HT1080 (cell line): ENCODE data around the gene FAM20C. TPM values are rescaled to one million over a fixed set of nuclear protein-coding genes. Genes with fewer than 3 reads are reported as not detected.

Experiments used
- DNase-seq: peaks from one replicate; pipeline ENCODE4 v3.0.0-alpha.2; 2015; ENCODE audit warnings: low read depth
- total RNA-seq: library from RNA; depleted of rRNA; stranded (reverse); fragments of >200 nt; shearing (Covaris generic); gene quantifications from 2 replicates; pipeline ENCODE4 v1.2.3, GENCODE V29; 2014

Gene FAM20C
- total RNA-seq, 1 experiment from 2014 or later = 31.3 TPM

- DNase-seq = no peak
Observed at GRCh38 chr7:266851-267840, 74.8 kb downstream of the FAM20C start.

- no peak for DNase-seq
Observed at GRCh38 chr7:268991-269390, 76.6 kb downstream of the FAM20C start.

DNA sequence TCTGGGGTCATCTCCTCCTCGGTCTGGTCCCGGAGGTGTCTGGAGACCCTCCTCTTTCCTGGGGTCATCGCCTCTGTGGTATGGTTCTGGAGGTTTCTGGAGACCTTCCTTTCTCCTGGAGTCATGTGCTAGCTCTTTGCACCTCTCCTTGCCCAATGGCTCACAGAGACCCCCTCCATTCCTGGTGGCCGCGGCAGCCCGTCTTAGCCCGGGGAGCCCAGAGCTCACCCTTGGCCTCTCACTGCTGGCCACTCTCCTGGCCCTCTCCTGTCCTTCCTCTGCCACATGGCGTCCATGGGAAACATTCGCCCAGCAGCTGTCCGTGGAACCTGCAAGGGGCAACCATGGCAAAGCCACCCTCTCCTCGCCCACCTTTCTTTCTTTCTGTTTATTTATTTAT, 77.3 kb downstream of the FAM20C start:
- DNase-seq = no peak

GRCh38 chr7:270351-270983, 78.1 kb downstream of the FAM20C start:
- no peak for DNase-seq

- no peak for DNase-seq
Observed at GRCh38 chr7:271266-272107, 79.1 kb downstream of the FAM20C start.

- DNase-seq = no peak
Observed at GRCh38 chr7:272108-272615, 79.8 kb downstream of the FAM20C start.

DNA sequence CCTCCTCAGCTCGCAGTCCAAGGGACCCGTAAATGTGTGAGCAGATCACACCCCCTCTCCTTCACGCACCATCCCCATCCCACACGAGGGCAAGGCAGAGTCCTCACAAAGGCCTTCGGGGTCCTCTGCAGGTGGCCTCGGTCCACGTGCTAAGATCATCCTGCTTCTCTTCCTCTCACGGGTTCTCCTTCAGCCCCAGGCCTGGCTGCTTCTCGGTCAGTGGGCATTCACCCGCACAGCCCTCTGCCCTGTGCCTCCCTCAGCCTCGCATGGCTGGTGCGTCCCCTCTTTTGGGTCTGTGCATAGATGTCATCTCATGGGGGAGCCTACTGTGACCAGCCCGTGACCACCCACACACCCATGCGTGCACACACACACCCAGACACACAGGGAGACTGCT, 80.3 kb downstream of the FAM20C start:
- no peak for DNase-seq

GRCh38 chr7:273327-273726, 81.0 kb downstream of the FAM20C start:
- no peak for DNase-seq

GRCh38 chr7:274266-274665, 81.9 kb downstream of the FAM20C start:
- no peak for DNase-seq

DNA sequence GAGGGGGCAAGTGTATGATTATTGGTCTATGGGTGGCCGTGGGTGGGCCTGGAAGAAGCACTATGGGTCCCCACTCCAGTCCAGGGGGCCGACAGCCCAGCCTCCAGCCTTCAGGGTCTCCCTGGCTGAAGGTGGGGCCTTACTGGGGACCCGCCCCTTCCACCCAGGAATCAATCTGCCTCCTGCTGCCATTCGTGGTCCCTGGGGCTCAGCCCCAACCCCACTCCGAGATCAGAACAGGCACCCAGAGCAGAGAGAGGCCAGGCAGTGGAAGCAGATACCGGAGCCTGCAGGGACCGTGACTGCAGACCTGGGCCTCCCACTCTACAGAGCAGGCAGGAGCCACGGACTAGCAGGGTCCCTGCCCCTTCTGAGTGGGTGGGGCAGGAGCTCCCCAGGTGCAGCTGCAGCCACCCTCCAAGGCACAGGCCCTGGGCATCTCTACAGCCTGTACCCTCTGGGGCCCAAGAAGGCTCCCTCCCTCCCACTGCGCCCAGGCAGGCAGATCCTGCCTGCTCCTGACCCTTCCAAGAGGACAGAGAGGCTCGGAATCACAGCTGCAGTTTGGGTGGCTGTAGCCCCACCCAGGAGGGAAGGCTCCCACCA, 84.0 kb downstream of the FAM20C start:
- DNase-seq = no peak

DNA sequence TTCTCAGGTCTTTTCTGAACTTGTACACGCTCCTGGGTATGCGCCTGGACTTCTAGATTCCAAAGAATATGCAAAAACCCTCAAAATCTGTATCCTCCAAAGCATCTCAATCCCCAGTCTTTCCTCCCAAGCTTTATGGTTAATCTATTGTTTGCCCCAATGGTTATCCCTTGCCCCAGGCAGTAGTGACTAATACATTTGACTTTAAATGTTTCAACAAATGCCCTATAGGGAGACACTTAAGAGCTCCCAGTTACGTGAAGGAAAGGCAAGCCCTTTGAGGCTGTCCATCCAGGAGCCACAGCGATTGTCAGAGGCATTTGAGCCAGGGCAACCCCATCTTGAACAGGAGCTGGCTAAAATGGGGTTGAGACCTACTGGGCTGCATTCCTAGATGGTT, 84.9 kb downstream of the FAM20C start:
- DNase-seq = no peak

GRCh38 chr7:278081-278480, 85.7 kb downstream of the FAM20C start:
- DNase-seq = no peak

DNA sequence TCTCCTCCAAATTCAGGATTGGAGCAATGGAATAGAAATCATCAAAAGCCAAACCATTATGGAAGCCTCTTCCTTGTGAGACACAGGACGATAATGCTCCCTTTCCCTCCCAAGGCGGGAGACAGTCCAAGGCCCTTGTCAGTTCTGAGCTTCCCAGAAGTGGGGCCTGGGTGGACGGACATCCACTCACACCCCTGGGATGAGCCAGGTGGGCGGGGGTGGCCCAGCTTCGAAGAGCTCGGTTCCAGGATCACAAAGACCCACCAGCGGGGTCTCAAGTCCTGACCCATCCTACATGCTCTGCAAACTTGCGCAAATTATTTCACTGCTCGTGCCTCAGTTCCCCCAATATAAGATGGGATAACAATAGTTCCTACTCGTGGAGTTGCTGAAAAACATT, 87.5 kb downstream of the FAM20C start:
- DNase-seq = no peak

- no peak for DNase-seq
Observed at GRCh38 chr7:280461-280860, 88.1 kb downstream of the FAM20C start.

- DNase-seq = no peak
Observed at GRCh38 chr7:281637-282036, 89.3 kb downstream of the FAM20C start.

DNA sequence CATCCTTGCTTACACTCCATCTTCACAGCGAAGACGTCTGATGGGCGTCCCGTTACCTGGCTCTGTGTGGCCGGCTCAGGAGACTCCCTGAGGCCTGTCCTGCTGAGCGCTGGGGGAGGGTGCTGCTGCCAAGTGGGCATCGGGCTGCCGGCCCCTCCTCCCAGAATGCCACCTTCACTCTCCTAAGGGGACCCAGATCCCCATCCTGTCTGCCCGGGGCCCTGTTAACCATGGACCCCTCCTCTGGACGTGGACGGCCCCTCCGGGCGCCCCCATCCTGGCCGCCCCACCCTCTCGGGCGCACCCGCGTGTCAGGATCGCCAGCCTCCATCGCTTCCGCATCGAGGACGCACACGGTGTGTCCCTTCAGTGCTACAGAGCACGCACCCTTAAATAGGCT, 90.2 kb downstream of the FAM20C start:
- DNase-seq = no peak

DNA sequence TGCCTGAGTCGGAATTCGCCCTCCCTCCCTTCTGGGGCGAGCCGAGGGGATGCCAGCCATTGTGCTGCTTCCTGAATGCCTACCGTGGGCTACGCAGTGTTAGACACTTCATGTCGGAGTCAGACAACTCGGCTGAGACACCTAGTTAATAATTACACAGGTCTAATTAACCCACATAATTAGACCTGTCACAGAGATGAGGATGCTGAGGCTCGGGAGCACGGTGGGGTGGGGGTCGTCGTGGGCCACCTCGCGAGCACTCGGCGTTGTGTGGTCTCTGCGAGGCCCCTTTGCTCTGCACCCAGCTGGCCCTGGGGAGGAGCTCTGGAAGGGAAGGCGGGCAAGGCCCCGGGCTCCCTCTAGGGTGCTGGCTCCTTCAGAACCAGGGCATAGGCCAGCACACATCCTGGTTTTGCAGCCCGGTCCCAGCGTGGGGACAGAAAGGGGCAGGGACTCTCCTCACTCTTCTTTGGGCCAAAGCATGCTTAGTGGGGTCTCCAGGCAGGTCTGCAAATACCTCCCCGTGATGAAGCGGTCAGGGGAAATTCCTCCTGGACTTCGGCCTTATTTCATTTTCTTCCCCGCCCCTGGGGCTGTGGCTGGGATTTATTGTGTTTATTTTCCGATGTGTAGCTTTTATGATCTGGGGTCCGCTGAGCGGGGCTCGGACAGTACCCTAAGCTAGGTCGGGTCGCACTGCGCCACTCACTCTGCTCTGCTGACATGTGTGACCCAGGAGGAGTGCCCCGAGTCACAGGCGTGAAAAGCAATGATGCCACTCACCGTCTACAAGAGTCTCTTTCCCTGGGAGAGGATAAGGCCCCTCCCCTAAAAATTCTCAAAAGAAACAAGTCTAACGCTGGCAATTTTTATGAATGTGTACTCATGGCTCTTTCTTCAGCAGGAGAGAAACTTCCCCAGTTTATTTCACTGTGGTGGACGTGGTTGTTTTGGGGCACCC, 92.7 kb downstream of the FAM20C start:
- DNase-seq = no peak

DNA sequence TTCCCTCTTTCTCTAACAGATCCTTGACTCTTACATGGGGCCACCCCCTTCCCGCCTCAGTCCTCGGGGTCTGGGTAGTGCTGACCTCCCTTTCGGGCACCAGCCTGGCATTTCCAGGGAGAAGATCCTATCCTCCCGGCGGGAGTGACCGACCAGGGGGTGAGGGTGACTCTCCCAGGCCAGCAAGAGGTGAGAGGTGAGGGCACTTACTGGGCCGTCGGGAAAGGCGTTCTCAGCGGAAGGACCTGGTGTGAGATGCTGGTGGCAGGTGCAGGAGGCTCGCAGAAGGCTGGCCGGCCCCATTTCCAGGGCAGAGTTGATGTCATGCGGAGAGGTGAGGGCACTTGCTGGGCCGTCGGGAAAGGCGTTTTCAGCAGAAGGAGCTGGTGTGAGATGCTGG, 93.4 kb downstream of the FAM20C start:
- no peak for DNase-seq

DNA sequence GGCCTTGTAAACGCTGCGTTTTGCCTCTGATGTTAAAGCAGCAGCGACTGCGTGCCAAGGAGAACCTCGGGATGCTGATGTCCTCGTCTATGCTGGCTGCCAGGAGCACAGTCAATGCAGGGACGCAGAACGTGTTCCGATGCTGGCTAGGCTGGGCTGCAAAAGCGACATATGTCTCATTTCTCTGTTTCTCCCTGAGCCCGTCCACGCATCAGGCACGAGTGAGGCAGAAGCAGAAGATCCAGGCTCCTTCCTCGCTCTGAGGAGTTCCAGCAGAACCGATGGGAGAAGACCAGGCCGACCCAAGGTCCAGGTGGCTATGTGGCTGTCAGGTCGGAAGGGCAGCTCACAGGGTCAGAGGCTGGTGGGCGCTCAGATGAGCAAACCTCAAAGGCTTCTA, 93.9 kb downstream of the FAM20C start:
- no peak for DNase-seq

GRCh38 chr7:288671-289101, 96.3 kb downstream of the FAM20C start:
- DNase-seq = no peak
